SK-N-MC (cell line): Measurements from ENCODE around the gene TMPRSS4.

Experiments
- EZH2 ChIP-seq: fragments of 200-600 bp; sonication (generic); IDR thresholded peaks from one replicate; pipeline ENCODE4 v1.6.1; 2017; ENCODE audit warnings: antibody characterized with exemption
- FOXP2 ChIP-seq: optimal IDR thresholded peaks from 2 replicates; pipeline ENCODE3; 2011; ENCODE audit warnings: mild to moderate bottlenecking, moderate library complexity; ENCODE audit not compliant: insufficient read depth; ENCODE audit errors: extremely low read length, control extremely low read depth
- POLR2AphosphoS5 ChIP-seq: IDR thresholded peaks from 2 replicates; pipeline ENCODE4 v1.6.1; 2012; ENCODE audit warnings: mild to moderate bottlenecking, low read depth, low read length, borderline replicate concordance

DNA sequence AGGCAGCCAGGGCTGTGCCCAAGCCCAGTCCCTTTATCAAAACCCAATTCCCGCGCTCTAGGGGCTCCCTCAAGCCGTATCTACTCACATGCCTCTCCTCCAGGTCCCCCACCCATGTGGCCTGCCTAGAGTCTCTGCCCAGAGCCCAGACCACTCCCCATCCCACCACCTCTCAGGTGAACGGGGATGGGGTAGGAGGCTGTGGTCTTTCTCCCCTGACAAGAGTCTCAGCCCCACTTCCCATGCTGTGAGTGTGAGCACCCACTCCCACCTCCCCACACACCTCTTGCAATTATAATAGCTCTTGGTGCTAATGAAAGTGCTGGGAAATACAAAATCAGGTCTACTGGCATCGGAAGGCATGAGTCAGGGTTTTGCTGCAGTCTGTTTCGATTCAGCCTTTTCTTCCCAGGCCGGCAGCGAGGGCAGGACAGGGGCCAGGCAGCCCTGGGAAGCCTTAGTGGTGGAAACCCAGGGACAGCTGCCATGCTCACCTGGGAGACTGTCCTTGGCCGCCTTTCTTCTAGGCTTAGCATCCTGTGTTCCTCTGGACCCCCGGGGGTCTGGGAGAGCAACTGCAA, 16.7 kb upstream of the TMPRSS4 start:
- TF ChIP-seq EZH2 (no peak), POLR2AphosphoS5 (no peak), FOXP2 (no peak)
